HEK293 (cell line): Measurements from ENCODE around the gene SAFB.

ENCODE experiments used
- GLIS2 ChIP-seq: fragments of 450-650 bp; formaldehyde crosslinking; IDR thresholded peaks from 2 replicates; pipeline ENCODE4 v1.5.1; 2016; ENCODE audit warnings: missing biosample characterization, missing genetic modification characterization
- YY1 ChIP-seq: fragments of 450-650 bp; formaldehyde crosslinking; IDR thresholded peaks from 2 replicates; pipeline ENCODE4 v1.5.1; 2018; ENCODE audit warnings: missing biosample characterization, missing genetic modification characterization
- YY2 ChIP-seq: fragments of 450-650 bp; formaldehyde crosslinking; IDR thresholded peaks from 2 replicates; pipeline ENCODE4 v1.5.1; 2016; ENCODE audit warnings: missing biosample characterization, missing genetic modification characterization
- ZNF202 ChIP-seq: fragments of 450-650 bp; formaldehyde crosslinking; IDR thresholded peaks from 2 replicates; pipeline ENCODE4 v1.5.1; 2016; ENCODE audit warnings: missing biosample characterization, missing genetic modification characterization, borderline replicate concordance
- ZNF426 ChIP-seq: fragments of 450-650 bp; formaldehyde crosslinking; IDR thresholded peaks from 2 replicates; pipeline ENCODE4 v1.5.1; 2017; ENCODE audit warnings: missing biosample characterization, missing genetic modification characterization, mild to moderate bottlenecking, inconsistent platforms, moderate library complexity
- ZNF660 ChIP-seq: fragments of 450-650 bp; IDR thresholded peaks from 2 replicates; pipeline ENCODE4 v1.5.1; 2018; ENCODE audit warnings: missing biosample characterization, mild to moderate bottlenecking, missing genetic modification characterization
- ZNF785 ChIP-seq: fragments of 450-650 bp; formaldehyde crosslinking; IDR thresholded peaks from 2 replicates; pipeline ENCODE4 v1.5.1; 2016; ENCODE audit warnings: missing biosample characterization, missing genetic modification characterization
- TF ChIP-seq, protein P1 (sequence below): fragments of 450-650 bp; formaldehyde crosslinking; IDR thresholded peaks from 2 replicates; pipeline ENCODE4 v1.5.1; 2016; ENCODE audit warnings: missing biosample characterization, missing genetic modification characterization
- TF ChIP-seq, protein P2 (sequence below): fragments of 450-650 bp; formaldehyde crosslinking; IDR thresholded peaks from 2 replicates; pipeline ENCODE4 v1.5.1; 2016; ENCODE audit warnings: missing biosample characterization, missing genetic modification characterization
- TF ChIP-seq, protein P3 (sequence below): fragments of 450-650 bp; formaldehyde crosslinking; conservative IDR thresholded peaks from 2 replicates; pipeline ENCODE4 v1.5.1; 2016; ENCODE audit warnings: low read depth, missing biosample characterization, missing genetic modification characterization
- TF ChIP-seq, protein P4 (sequence below): fragments of 450-650 bp; formaldehyde crosslinking; IDR thresholded peaks from 2 replicates; pipeline ENCODE4 v1.5.1; 2016; ENCODE audit warnings: missing biosample characterization, missing genetic modification characterization, low read depth

DNA sequence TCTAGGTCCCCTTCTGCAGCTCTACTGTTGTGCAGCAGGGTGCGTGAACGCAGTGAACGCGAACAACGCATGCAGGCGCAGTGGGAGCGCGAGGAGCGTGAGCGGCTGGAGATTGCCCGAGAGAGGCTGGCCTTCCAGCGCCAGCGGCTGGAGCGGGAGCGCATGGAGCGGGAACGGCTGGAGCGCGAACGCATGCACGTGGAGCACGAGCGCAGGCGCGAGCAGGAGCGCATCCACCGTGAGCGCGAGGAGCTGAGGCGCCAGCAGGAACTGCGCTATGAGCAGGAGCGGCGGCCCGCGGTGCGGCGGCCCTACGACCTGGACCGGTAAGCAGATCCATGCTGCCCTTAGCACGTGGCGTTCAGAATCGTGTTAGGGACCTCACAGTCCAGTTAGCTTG, 38.6 kb downstream of the SAFB start:
- TF ChIP-seq GLIS2 (tag by site-specific recombination) (no peak), YY1 (no peak), ZNF785 (tag by site-specific recombination) (no peak), ZNF202 (tag by site-specific recombination) (no peak), ZNF426 (no peak), ZNF660 (tag by site-specific recombination) (no peak), YY2 (no peak)
- TF ChIP-seq, protein P1, sequence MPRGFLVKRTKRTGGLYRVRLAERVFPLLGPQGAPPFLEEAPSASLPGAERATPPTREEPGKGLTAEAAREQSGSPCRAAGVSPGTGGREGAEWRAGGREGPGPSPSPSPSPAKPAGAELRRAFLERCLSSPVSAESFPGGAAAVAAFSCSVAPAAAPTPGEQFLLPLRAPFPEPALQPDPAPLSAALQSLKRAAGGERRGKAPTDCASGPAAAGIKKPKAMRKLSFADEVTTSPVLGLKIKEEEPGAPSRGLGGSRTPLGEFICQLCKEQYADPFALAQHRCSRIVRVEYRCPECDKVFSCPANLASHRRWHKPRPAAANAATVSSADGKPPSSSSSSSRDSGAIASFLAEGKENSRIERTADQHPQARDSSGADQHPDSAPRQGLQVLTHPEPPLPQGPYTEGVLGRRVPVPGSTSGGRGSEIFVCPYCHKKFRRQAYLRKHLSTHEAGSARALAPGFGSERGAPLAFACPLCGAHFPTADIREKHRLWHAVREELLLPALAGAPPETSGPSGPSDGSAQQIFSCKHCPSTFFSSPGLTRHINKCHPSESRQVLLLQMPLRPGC (tag by site-specific recombination) = no peak
- TF ChIP-seq, protein P2, sequence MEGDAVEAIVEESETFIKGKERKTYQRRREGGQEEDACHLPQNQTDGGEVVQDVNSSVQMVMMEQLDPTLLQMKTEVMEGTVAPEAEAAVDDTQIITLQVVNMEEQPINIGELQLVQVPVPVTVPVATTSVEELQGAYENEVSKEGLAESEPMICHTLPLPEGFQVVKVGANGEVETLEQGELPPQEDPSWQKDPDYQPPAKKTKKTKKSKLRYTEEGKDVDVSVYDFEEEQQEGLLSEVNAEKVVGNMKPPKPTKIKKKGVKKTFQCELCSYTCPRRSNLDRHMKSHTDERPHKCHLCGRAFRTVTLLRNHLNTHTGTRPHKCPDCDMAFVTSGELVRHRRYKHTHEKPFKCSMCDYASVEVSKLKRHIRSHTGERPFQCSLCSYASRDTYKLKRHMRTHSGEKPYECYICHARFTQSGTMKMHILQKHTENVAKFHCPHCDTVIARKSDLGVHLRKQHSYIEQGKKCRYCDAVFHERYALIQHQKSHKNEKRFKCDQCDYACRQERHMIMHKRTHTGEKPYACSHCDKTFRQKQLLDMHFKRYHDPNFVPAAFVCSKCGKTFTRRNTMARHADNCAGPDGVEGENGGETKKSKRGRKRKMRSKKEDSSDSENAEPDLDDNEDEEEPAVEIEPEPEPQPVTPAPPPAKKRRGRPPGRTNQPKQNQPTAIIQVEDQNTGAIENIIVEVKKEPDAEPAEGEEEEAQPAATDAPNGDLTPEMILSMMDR = no peak
- TF ChIP-seq, protein P3, sequence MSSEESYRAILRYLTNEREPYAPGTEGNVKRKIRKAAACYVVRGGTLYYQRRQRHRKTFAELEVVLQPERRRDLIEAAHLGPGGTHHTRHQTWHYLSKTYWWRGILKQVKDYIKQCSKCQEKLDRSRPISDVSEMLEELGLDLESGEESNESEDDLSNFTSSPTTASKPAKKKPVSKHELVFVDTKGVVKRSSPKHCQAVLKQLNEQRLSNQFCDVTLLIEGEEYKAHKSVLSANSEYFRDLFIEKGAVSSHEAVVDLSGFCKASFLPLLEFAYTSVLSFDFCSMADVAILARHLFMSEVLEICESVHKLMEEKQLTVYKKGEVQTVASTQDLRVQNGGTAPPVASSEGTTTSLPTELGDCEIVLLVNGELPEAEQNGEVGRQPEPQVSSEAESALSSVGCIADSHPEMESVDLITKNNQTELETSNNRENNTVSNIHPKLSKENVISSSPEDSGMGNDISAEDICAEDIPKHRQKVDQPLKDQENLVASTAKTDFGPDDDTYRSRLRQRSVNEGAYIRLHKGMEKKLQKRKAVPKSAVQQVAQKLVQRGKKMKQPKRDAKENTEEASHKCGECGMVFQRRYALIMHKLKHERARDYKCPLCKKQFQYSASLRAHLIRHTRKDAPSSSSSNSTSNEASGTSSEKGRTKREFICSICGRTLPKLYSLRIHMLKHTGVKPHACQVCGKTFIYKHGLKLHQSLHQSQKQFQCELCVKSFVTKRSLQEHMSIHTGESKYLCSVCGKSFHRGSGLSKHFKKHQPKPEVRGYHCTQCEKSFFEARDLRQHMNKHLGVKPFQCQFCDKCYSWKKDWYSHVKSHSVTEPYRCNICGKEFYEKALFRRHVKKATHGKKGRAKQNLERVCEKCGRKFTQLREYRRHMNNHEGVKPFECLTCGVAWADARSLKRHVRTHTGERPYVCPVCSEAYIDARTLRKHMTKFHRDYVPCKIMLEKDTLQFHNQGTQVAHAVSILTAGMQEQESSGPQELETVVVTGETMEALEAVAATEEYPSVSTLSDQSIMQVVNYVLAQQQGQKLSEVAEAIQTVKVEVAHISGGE = no peak
- TF ChIP-seq, protein P4, sequence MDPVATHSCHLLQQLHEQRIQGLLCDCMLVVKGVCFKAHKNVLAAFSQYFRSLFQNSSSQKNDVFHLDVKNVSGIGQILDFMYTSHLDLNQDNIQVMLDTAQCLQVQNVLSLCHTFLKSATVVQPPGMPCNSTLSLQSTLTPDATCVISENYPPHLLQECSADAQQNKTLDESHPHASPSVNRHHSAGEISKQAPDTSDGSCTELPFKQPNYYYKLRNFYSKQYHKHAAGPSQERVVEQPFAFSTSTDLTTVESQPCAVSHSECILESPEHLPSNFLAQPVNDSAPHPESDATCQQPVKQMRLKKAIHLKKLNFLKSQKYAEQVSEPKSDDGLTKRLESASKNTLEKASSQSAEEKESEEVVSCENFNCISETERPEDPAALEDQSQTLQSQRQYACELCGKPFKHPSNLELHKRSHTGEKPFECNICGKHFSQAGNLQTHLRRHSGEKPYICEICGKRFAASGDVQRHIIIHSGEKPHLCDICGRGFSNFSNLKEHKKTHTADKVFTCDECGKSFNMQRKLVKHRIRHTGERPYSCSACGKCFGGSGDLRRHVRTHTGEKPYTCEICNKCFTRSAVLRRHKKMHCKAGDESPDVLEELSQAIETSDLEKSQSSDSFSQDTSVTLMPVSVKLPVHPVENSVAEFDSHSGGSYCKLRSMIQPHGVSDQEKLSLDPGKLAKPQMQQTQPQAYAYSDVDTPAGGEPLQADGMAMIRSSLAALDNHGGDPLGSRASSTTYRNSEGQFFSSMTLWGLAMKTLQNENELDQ (tag by site-specific recombination) = no peak
